ENCODE data around the gene RBL2.
"Not testable (repeated sequence)": the region's sequence is repeated elsewhere in the genome, so short reads cannot be mapped to it uniquely, and the experiment has no call there.

Gene RBL2, protein sequence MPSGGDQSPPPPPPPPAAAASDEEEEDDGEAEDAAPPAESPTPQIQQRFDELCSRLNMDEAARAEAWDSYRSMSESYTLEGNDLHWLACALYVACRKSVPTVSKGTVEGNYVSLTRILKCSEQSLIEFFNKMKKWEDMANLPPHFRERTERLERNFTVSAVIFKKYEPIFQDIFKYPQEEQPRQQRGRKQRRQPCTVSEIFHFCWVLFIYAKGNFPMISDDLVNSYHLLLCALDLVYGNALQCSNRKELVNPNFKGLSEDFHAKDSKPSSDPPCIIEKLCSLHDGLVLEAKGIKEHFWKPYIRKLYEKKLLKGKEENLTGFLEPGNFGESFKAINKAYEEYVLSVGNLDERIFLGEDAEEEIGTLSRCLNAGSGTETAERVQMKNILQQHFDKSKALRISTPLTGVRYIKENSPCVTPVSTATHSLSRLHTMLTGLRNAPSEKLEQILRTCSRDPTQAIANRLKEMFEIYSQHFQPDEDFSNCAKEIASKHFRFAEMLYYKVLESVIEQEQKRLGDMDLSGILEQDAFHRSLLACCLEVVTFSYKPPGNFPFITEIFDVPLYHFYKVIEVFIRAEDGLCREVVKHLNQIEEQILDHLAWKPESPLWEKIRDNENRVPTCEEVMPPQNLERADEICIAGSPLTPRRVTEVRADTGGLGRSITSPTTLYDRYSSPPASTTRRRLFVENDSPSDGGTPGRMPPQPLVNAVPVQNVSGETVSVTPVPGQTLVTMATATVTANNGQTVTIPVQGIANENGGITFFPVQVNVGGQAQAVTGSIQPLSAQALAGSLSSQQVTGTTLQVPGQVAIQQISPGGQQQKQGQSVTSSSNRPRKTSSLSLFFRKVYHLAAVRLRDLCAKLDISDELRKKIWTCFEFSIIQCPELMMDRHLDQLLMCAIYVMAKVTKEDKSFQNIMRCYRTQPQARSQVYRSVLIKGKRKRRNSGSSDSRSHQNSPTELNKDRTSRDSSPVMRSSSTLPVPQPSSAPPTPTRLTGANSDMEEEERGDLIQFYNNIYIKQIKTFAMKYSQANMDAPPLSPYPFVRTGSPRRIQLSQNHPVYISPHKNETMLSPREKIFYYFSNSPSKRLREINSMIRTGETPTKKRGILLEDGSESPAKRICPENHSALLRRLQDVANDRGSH

DNA sequence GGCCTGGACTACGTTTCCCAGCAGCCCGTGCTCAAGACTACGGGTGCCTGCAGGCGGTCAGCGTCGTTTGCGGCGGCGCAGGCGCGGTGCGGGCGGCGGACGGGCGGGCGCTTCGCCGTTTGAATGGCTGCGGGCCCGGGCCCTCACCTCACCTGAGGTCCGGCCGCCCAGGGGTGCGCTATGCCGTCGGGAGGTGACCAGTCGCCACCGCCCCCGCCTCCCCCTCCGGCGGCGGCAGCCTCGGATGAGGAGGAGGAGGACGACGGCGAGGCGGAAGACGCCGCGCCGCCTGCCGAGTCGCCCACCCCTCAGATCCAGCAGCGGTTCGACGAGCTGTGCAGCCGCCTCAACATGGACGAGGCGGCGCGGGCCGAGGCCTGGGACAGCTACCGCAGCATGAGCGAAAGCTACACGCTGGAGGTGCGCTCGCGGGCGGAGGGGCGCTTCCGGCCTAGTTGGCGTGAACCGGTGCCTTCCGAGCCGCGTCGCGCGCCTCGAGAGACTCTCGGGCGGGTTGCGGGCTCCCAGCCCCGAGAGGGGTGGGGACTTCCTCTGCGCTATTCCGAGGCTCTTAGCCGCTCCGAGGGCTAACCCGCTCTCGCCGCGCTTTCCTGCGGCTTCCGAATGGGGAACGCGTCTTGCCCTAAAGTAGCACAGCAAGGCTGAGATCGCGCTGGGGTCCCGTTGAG is at the start of gene RBL2:
Gene RBL2, plus strand, starts transcription at position 95 of the 689 bp plus-strand sequence. Its CDS starts 86 bp downstream, at position 181.
- peak within 1 kb of the TSS; percentile 98 for H3K4me3 ChIP-seq (ENCODE audit: low read depth, low read length)
- H3K9ac ChIP-seq (ENCODE audit: low read depth, low read length) = peak within 1 kb of the TSS; percentile 73

DNA sequence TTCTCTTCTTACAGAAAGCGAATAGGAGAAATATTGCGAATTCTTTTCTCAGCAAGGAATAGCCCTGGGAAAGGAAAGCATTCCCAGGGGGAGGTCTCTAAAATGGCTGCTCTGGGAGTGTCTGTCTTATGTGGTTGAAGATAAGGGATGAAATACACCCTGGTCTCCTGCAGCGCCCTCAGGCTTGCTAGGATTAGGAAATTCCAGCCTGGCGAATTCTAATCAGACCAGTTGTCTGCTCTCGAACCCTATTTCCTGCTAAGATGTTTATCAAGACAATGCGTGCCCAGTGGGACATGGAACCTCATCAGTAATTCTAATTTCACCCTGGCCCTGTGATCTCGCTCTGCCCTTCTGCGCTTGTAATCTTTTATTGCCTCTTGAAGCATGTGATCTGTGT is 49.7 kb upstream of the RBL2 start:
- H3K27me3 ChIP-seq (ENCODE audit: control insufficient read depth, insufficient read depth, low read length); H3K9ac ChIP-seq (ENCODE audit: low read depth, low read length); H3K9me3 ChIP-seq (ENCODE audit: control insufficient read depth, insufficient read depth, low read length); H3K4me1 ChIP-seq (ENCODE audit: control insufficient read depth, insufficient read depth, low read length); H3K36me3 ChIP-seq (ENCODE audit: control insufficient read depth, insufficient read depth, low read length); H3K4me3 ChIP-seq (ENCODE audit: low read depth, low read length): not testable (repeated sequence)

More for the DNA sequence above, at the start of gene RBL2:
- H3K4me1 ChIP-seq (ENCODE audit: control insufficient read depth, insufficient read depth, low read length) = peaks cover 6% of the 10 kb centered on the region
- H3K27me3 ChIP-seq (ENCODE audit: control insufficient read depth, insufficient read depth, low read length) = no peaks in the 10 kb centered on the region
- H3K36me3 ChIP-seq (ENCODE audit: control insufficient read depth, insufficient read depth, low read length) = no peaks in the 10 kb centered on the region
- H3K9me3 ChIP-seq (ENCODE audit: control insufficient read depth, insufficient read depth, low read length) = no peaks in the 10 kb centered on the region

DNA sequence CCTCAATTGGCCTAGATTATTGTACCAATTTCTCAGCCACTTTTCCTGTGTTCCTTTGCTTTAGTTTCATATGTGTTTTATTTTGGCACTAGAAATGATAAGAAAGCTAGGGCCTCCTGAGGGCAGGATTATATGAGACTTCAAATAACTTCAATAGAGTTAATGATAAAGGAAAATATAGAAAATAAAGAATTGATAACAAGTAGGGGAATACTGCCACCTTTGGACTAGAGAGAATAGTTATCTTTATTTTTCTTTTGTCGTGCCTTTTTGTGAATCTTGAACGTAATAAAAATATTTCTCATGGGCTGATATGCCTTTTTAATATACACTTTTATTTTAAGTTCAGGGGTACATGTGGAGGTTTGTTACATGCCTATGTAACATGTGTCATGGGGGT is 29.3 kb upstream of the RBL2 start:
- H3K4me1 ChIP-seq (ENCODE audit: control insufficient read depth, insufficient read depth, low read length) = no peaks in the 10 kb centered on the region
- no peaks in the 10 kb centered on the region for H3K9me3 ChIP-seq (ENCODE audit: control insufficient read depth, insufficient read depth, low read length)
- no peak overlapping the region for H3K4me3 ChIP-seq (ENCODE audit: low read depth, low read length)
- no peaks in the 10 kb centered on the region for H3K27me3 ChIP-seq (ENCODE audit: control insufficient read depth, insufficient read depth, low read length)
- H3K9ac ChIP-seq (ENCODE audit: low read depth, low read length) = no peak overlapping the region
- H3K36me3 ChIP-seq (ENCODE audit: control insufficient read depth, insufficient read depth, low read length) = no peaks in the 10 kb centered on the region

DNA sequence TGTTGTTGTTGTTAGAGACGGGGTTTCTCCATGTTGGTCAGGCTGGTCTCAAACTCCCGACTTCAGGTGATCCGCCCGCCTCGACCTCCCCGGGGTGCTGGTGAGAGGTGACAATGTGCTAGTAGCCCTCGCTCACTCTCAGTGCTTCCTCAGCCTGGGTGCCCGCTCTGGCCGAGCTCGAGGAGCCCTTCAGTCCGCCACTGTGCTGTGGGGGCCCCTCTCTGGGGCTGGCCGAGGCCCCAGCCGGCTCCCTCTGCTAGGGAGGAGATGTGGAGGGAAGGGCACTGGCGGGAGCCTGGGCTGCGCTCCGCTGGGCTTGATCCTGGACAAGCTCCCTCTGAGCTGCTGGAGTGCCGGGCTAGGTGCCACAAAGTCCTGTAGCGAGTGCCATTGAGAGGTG is 21.7 kb upstream of the RBL2 start:
- no peaks in the 10 kb centered on the region for H3K27me3 ChIP-seq (ENCODE audit: control insufficient read depth, insufficient read depth, low read length)
- H3K9me3 ChIP-seq (ENCODE audit: control insufficient read depth, insufficient read depth, low read length) = no peaks in the 10 kb centered on the region
- no peaks in the 10 kb centered on the region for H3K36me3 ChIP-seq (ENCODE audit: control insufficient read depth, insufficient read depth, low read length)
- no peak overlapping the region for H3K9ac ChIP-seq (ENCODE audit: low read depth, low read length)
- H3K4me3 ChIP-seq (ENCODE audit: low read depth, low read length) = no peak overlapping the region
- peaks cover 5% of the 10 kb centered on the region for H3K4me1 ChIP-seq (ENCODE audit: control insufficient read depth, insufficient read depth, low read length)

DNA sequence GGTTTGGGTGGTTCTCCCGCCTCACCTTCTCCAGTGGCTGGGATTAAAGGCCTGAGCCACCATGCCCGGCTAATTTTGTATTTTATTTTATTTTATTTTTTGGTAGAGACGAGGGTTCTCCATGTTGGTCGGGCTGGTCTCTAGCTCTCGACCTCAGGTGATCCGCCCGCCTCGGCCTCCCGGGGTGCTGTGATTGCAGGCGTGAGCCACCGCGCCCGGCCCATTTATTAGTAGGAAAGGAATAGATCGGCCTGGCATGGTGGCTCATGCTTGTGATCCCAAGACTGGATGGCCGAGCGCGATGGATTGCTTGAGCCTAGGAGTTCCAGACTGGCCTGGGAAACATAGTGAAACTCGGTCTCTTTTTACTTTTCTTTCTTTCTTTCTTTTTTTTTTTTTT is 20.4 kb upstream of the RBL2 start:
- Histone ChIP-seq H3K4me1 (ENCODE audit: control insufficient read depth, insufficient read depth, low read length) (peaks cover 5% of the 10 kb centered on the region), H3K4me3 (ENCODE audit: low read depth, low read length) (no peak overlapping the region), H3K9me3 (ENCODE audit: control insufficient read depth, insufficient read depth, low read length) (no peaks in the 10 kb centered on the region), H3K9ac (ENCODE audit: low read depth, low read length) (no peak overlapping the region), H3K27me3 (ENCODE audit: control insufficient read depth, insufficient read depth, low read length) (no peaks in the 10 kb centered on the region), H3K36me3 (ENCODE audit: control insufficient read depth, insufficient read depth, low read length) (no peaks in the 10 kb centered on the region)

DNA sequence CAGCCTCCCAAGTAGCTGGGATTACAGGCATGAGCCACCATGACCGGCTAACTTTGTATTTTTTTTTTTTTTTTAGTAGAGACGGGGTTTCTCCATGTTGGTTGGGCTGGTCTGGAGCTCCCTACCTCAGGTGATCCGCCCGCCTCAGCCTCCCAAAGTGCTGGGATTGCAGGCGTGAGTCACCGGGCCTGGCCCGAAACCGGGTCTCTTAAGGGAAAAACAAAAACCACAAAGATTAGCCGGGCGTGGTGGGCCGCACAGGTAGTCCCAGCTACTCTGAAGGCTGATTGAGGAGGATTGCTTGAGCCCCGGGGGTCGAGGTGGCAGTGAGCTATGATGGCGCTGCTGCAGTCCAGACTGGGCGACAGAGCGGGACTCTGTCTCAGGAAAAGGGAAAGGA is 19.9 kb upstream of the RBL2 start:
- Histone ChIP-seq H3K9me3 (ENCODE audit: control insufficient read depth, insufficient read depth, low read length) (no peaks in the 10 kb centered on the region), H3K4me1 (ENCODE audit: control insufficient read depth, insufficient read depth, low read length) (peaks cover 5% of the 10 kb centered on the region), H3K9ac (ENCODE audit: low read depth, low read length) (no peak overlapping the region), H3K27me3 (ENCODE audit: control insufficient read depth, insufficient read depth, low read length) (no peaks in the 10 kb centered on the region), H3K4me3 (ENCODE audit: low read depth, low read length) (no peak overlapping the region), H3K36me3 (ENCODE audit: control insufficient read depth, insufficient read depth, low read length) (no peaks in the 10 kb centered on the region)

DNA sequence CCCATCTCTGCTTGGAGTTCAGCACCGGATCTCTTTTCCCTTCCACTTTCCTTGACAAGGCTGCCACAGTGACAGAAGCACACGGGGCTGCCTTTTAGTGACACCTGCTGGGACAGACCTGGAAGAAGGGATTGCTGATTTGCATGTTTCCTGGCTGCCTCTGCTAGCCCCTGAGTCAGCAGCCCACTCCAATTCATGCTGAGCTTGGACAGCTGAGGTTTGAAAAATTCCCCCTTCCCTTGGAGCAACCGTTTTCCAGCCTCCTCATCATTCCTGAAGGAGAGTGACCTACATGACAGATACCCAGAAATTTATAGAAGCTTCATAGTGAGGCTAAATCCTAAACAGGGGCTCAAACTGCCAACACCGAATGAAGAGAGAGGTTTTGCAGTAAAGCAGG is 18.8 kb upstream of the RBL2 start:
- no peaks in the 10 kb centered on the region for H3K27me3 ChIP-seq (ENCODE audit: control insufficient read depth, insufficient read depth, low read length)
- no peaks in the 10 kb centered on the region for H3K9me3 ChIP-seq (ENCODE audit: control insufficient read depth, insufficient read depth, low read length)
- no peak overlapping the region for H3K4me3 ChIP-seq (ENCODE audit: low read depth, low read length)
- no peaks in the 10 kb centered on the region for H3K36me3 ChIP-seq (ENCODE audit: control insufficient read depth, insufficient read depth, low read length)
- peaks cover 5% of the 10 kb centered on the region for H3K4me1 ChIP-seq (ENCODE audit: control insufficient read depth, insufficient read depth, low read length)
- no peak overlapping the region for H3K9ac ChIP-seq (ENCODE audit: low read depth, low read length)

DNA sequence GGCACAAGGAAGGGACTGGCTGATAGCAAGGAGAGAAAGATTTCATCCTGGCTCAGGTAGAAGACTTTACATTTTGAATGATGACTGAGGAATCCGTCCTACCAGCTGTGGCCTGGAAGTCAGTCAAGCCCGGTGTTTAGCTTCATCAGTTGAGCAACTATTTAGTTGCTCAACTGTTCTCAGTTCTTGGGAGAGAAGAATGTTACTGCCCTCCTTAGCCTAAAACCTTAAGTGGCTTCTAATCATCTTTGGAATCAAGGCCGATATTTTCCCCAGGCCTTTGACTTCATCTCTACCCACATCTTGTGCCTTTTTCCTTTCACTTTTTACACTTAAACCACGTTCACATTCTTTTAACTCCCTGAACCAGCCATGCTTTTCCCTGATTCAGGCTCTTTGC is 17.3 kb upstream of the RBL2 start:
- H3K4me1 ChIP-seq (ENCODE audit: control insufficient read depth, insufficient read depth, low read length) = peaks cover 5% of the 10 kb centered on the region
- no peak overlapping the region for H3K9ac ChIP-seq (ENCODE audit: low read depth, low read length)
- no peaks in the 10 kb centered on the region for H3K36me3 ChIP-seq (ENCODE audit: control insufficient read depth, insufficient read depth, low read length)
- H3K9me3 ChIP-seq (ENCODE audit: control insufficient read depth, insufficient read depth, low read length) = no peaks in the 10 kb centered on the region
- H3K27me3 ChIP-seq (ENCODE audit: control insufficient read depth, insufficient read depth, low read length) = no peaks in the 10 kb centered on the region
- no peak overlapping the region for H3K4me3 ChIP-seq (ENCODE audit: low read depth, low read length)

DNA sequence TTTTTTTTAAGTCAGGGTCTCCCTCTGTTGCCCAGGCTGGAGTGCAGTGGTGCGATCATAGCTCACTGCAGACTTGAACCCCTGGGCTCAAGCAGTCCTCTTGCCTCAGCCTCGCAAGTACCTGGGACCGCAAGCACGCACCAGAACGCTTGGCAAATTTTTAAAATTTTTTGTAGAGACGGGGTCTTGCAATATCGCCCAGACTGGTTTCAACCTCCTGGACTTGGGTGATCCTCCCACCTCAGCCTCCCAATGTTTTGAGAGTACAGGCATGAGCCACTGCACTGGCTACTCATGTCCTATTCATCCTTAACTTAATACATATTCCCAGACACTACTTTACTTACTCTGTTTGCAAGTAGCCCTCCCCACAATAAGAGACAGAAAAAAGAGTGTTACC is 16.3 kb upstream of the RBL2 start:
- peaks cover 5% of the 10 kb centered on the region for H3K4me1 ChIP-seq (ENCODE audit: control insufficient read depth, insufficient read depth, low read length)
- H3K4me3 ChIP-seq (ENCODE audit: low read depth, low read length) = no peak overlapping the region

DNA sequence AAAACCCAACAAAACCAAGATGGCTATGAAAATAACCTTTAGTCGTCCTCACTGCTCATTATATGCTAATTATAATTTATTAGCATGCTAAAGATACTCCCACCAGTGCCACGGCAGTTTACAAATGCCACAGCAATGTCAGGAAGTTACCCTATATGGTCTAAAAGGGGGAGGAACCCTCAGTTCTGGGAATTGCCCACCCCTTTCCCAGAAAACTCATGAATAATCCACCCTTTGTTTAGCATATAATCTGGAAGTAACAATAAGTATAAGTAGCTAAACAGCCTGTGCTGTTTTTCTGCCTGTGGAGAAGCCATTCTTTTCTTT is 14.9 kb upstream of the RBL2 start:
- not testable (repeated sequence) for H3K4me3 ChIP-seq (ENCODE audit: low read depth, low read length); H3K9me3 ChIP-seq (ENCODE audit: control insufficient read depth, insufficient read depth, low read length); H3K9ac ChIP-seq (ENCODE audit: low read depth, low read length); H3K27me3 ChIP-seq (ENCODE audit: control insufficient read depth, insufficient read depth, low read length); H3K4me1 ChIP-seq (ENCODE audit: control insufficient read depth, insufficient read depth, low read length); H3K36me3 ChIP-seq (ENCODE audit: control insufficient read depth, insufficient read depth, low read length)

More for the DNA sequence above, 16.3 kb upstream of the RBL2 start:
- Histone ChIP-seq H3K9ac (ENCODE audit: low read depth, low read length) (no peak overlapping the region), H3K36me3 (ENCODE audit: control insufficient read depth, insufficient read depth, low read length) (no peaks in the 10 kb centered on the region), H3K27me3 (ENCODE audit: control insufficient read depth, insufficient read depth, low read length) (no peaks in the 10 kb centered on the region), H3K9me3 (ENCODE audit: control insufficient read depth, insufficient read depth, low read length) (no peaks in the 10 kb centered on the region)

DNA sequence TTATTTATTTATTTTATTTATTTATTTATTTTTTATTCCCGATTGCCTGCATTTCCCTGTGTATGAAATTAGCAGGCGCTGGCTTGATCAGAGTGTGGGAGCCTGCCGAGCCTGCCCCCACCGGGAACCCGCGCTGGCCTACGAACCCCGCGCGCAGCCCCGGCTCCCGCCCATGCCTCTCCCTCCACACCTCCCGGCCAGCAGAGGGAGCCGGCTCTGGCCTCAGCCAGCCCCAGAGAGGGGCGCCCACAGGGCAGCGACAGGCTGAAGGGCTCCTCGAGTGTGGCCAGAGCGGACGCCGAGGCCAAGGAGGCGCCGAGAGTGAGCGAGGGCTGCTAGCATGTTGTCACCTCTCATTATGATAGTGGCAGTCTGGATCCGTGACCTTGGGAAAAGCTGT is 13.0 kb upstream of the RBL2 start:
- no peak overlapping the region for H3K4me3 ChIP-seq (ENCODE audit: low read depth, low read length)
- H3K4me1 ChIP-seq (ENCODE audit: control insufficient read depth, insufficient read depth, low read length) = no peaks in the 10 kb centered on the region
- H3K9me3 ChIP-seq (ENCODE audit: control insufficient read depth, insufficient read depth, low read length) = peaks cover 3% of the 10 kb centered on the region
- H3K27me3 ChIP-seq (ENCODE audit: control insufficient read depth, insufficient read depth, low read length) = no peaks in the 10 kb centered on the region
- H3K36me3 ChIP-seq (ENCODE audit: control insufficient read depth, insufficient read depth, low read length) = no peaks in the 10 kb centered on the region
- H3K9ac ChIP-seq (ENCODE audit: low read depth, low read length) = no peak overlapping the region

Data from iPS-15b (cell line).